Measurements from ENCODE around the gene CD40.

CD40 gene

DNA sequence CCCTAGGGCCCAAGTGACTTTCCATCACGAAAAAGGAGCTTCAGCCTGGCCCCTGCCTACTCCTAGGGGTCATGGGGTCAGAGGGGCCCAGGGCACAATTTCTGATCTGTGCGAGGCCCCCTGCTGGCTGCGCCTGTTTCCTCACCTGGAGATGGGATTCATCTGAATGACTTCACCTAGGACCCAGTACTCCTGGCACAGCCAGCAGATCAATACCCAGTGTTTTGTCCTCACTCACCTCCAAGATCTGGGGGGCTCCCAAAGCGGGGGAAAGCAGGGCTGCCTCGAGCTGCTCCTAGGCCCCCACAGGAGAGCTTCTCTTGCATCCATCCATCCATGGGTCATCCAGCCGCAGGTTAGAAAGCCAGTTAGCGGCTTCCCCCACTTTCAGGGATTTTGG, 33.8 kb downstream of the CD40 start:
- no peak for DNase-seq

DNA sequence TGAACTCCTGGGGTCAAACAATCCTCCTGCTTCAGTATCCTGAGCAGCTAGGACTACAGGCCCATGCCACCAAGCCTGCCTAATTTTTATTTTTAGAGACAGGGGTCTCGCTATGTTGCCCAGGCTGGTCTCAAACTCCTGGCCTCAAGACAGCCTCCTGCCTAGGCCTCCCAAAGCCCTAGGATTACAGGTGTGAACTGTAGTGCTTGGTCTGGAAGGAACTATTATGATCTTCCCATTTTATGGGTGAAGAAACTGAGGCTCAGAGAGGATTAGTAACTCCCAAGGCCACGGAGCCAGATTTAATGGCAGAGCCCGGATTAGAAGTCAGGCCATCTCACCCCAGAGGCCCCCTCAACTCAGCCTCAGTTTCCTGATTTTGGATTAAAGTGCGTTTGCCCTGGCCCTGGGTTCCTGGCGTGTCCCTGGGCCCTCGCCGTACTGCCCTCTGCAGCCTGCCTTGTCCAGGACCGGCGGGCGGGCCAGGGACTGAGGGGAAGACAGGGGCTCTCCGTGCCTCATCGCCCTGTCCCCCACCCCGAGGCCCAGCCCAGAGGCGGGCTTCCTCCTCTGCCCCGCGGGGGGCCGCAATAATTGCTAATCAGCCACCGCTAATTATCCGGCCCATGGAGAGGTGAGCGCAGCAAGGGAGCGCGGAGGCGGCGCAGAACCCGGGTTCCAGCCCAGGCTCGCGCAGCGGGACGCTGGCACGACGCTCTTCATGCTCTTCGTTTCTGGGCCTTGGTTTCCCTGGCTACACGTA, 34.9 kb downstream of the CD40 start:
- DNase-seq = no peak

DNA sequence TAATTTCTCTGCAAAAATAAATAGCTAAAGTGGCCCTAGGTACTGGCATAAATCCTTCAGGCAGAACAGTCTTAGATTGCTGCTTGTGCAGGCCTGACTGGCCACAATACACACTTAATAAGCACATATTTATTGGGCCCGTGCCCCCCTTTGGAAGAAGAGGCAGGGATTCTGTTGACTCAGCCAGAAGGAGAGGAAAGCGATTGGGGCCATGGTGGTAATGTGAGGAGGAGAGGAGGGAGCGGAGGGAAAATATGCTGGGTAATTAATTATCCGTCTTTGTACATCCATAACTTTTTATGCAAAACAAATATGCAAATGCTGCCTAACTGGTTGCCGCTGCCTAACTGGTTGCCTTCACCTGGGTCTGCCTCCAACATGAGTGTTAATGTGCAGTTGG, 36.2 kb downstream of the CD40 start:
- DNase-seq = no peak

DNA sequence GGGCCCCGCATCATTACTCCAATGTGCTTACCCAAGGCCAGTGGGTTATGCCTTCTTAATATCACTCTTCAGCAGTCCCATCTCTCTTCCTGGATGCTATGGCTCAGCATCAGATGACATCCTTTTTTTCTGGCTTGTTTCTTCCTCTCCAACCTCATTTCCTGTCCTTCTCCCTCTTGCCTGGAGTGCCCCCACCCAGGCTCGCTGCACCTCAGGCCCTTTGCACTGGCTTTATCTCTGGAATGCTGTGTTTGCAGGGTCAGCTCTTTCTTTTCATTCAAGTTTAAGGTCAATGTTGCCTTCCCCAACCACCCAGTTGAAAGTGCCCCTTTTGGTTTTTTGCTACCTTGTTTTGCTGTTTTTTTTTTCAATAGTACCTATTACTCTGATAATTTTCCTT, 36.7 kb downstream of the CD40 start:
- DNase-seq = no peak

DNA sequence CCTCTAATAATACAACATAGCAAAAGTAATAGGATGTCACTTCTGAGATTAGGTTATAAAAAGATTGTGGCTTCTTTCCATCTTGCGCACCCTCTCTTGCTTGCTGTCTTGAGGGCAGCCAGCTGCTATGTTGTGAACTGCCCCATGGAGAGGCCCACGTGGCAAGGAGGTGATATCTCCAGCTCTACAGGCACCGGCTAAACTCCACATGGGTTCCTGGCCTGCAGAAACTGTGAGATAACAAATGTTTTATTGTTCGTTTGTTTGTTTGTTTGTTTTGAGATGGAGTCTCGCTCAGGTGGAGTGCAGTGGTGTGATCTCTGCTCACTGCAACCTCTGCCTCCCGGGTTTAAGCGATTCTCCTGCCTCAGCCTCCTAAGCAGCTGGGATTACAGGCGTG, 38.0 kb downstream of the CD40 start:
- DNase-seq = no peak

DNA sequence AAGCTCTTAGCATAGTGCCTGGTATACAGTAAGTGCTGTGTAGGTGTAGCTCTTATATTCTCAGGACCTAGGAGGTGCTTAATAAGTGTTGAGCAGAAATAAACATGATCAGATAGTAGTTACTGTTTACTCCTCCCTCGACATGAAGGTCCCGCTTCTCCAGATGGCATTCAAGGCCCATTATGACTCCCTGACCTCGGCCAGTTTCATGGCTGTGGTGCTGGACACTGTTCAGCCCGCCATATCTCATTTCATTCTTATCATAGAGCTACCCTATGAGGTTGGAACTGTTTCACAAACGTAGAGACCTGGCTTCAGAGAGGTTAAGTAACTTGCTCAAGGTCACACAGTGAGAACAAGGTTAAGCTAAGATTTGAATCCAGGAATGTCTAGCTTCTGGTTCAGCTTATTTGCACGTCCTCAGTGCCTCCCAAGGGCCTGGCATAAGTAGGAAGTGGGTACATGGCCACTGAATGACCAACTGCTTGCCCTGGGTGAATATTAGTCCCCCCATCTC, 39.0 kb downstream of the CD40 start:
- no peak for DNase-seq

DNA sequence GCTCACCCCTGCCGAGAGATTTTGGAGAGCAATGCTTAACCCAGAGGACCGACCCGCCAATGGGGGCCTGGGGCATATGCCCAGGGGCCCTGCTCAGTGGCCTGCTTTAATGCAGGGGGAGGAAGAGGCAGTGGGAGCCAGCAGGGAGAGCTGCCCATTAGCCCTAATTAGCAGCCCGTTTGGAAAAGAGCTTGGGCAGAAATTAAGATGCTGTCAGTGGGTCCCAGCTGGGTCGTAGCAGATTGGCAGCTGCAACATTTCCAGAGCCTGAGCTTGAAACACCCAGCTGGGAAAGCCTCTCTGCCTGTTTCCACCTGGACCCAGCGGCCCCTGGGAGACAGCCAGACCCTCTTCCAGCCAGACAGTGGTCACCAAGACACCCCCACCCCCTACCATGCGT, 39.5 kb downstream of the CD40 start:
- no peak for DNase-seq

DNA sequence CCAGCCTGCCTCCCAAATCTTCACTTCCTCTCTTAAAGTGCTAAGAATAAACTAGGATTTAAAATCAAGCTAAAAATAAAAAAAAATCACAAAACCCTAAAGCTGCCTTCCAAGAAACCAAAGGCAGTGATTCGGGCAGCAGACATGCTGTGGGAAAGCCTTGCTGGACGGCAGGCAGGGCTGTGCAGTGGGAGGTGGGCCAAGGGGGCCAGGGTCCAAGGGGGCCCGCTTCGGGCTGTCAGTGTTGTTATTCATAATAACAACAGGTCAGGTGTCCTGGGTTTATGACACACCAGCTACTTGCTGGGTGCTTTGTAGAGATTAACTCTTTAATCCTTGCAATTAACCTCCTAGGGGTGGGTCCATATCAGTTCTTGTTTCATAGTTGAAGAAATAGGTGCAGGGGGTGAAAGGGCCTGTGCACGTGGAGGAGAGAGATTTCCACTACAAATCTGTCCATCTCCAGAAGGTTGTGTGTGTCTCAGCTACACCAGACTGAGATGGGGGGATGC, 40.4 kb downstream of the CD40 start:
- no peak for DNase-seq

DNA sequence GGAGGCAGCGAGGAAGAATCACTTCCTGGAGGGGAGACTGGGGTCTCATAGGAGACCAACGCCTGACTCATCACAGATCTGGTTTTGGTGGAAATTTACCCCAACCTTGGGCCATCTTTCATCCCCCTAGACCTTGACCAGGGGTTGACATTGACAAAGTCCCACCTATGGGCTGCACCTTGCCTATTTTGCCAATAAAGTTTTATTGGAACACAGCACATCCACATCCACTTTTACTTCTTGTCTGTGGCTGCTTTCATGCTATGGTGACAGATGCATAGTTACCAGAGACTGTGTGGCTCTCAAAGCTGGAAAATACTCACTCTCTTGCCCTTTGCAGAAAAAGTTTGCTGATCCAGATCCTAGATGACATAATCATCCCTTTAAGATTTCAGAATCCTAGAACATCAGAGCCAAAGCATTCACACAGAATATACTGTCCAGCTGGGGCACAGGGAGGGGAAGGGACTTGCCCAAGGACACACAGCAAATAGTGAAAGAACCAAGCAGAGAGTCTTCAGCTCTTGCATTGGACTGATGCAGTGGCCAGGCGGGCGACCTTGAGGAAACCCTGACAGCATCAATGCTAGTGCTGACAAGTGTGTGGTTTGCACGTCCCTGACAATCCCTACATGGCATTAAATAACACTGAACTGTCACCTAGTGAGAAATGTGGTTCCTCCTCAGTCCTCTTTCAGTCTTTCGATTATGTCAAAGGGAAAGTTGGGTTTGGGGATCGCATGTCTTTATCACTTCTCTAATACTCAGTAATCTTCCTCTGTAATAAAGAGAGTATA, 41.2 kb downstream of the CD40 start:
- no peak for DNase-seq

DNA sequence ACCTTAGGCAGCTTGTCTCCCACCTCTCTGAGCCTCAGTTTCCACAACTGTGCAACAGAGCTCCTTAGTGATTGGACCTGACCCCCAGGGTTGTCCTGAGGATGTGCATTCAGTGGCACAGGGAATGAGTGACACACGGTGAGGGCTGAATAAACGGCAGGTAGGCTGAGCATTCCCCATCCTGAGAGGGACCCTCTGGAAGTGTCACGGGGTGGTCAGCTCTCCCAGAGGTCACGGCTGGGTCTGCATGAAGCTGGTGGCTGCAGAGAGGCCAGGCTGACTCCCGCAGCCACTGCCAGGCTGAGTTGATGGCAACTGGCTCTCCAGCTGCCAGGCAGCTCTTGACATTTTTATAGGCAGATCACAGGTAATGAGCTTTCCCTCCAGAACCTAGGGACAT, 42.5 kb downstream of the CD40 start:
- no peak for DNase-seq

DNA sequence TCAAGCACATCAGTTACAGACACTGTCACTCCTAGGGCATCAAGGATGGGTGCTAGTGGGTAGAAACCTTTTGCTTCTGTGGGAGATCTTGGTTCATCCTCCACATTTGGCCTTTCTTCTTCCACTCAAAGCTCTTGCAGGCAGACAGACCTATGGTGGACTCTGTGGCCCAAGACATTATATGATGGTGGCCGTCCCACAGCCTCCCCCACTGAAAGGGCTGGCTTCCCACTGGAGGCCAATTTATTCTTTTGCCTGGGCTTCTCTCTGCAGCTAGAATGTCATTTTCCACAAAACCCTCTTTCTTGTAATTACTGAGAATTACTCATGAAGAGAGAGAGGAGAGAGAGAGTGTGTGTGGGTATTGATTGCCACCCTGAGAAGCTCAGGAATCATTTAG, 43.8 kb downstream of the CD40 start:
- DNase-seq = no peak

DNA sequence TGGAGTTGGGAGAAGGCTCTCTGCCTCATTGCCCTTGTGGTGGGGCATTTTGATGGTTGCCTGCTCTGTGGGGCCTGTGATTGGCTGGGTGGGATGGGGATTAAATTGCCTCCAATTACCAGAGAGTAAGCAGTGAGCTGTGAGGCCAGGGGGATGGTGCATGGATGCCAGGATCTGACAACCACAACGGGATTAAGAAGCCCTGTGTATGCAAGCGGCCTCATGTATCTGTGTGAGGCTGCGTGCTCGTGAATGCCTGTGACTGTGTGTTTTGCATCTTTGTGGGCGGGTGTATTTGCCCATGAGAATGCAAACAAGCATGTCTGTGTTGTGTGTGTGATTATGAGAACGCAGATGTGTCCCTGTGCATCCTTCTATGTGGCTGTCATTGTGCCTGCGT, 46.1 kb downstream of the CD40 start:
- no peak for DNase-seq

DNA sequence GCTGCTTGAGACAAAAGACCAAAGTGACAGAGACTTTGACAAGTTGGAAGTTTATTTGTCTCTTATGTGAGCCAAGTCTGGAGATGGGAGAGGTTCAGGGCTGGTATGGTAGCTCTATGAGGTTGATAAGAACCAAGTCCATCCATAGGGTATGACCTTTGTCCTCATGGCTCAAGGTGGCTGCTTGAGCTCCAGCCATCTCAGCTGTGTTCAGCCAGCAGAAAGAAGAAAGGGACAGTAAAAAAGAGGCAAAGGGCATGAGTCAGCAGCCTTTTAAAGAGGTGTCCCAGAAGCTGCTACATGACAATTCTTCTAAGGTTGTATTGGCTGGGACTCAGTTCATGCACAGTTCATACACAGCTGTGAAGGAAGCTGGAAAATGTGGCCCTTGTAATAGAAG, 49.0 kb downstream of the CD40 start:
- no peak for DNase-seq

DNA sequence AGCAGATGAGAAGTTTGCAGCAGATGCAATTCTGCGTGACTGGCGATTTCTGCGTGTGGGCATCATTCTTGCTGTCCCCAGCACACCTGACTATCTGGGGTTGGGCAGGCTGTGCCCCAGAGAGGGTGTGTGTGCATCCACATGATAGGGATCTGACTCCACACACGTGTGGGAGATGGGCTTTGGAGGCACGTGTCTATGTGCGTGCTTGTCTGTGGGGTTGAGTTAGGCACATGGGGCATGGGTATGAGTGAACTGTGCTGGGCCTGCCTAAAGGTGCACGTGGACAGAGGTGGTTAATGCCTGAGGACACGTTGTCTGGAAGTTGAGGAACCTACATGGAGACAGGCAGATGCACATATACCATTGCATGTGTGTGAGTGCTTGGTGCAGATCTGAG, 50.3 kb downstream of the CD40 start:
- DNase-seq = no peak

DNA sequence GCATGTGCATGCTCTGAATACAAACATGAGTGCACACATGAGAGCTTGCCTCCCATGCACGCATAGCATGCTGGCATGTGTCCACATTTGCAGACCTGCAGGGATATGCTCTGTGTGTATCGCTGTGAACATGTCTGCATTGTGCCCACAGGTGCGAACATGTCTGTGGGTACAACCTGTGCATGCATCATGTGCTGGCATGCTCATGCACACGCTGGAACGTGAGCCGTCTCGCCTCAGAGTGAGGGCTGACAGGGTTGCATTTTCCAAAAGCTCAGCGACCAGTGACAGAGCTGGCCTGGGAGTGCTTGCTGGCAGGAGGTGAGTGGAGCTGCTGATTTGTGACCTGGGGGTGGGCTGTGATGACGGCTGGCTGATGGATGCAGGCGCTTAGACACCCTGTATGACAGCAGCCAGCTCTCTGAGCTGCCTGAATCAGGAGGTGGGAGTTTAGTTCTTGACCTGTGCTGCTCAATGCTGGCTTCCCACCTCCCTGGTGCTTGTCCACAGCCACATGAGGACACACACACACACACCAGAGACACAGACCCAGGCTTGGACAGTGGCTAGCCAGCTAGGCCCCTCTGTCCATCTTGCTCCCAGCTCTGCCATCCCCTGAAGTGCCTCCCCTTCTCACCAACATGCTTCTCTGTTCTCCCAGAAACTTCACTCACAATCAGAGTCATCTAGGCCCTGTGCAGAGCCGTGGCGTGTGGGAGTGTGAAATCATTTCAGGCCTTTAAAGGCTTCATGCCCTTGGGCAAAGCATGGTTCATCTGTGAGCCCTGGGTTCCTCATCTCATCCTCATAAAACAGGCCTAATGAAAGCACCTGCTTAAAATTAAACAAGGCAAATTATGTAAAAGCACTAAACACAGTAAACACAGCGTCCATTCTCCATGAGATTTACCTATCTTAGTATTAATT, 51.4 kb downstream of the CD40 start:
- DNase-seq = peak in 1 of 2 experiments; percentile 11

DNA sequence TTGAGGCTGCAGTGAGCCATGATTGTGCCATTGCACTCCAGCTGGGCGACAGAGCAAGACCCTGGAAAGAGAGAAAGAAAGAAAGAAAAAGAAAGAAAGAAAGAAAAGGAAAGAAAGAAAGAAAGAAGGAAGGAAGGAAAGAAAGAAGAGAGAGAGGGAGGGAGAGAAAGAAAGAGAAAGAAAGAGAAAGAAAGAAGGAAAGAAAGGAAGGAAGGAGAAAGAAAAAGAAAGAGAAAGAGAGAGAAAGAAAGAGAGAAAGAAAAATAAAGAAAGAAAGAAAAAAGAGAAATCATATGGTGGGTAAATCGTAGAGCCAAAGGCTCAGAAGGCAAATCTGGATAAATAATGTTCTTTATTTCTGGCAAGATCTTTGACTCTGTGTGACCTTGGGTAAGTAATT, 53.4 kb downstream of the CD40 start:
- DNase-seq = no peak

DNA sequence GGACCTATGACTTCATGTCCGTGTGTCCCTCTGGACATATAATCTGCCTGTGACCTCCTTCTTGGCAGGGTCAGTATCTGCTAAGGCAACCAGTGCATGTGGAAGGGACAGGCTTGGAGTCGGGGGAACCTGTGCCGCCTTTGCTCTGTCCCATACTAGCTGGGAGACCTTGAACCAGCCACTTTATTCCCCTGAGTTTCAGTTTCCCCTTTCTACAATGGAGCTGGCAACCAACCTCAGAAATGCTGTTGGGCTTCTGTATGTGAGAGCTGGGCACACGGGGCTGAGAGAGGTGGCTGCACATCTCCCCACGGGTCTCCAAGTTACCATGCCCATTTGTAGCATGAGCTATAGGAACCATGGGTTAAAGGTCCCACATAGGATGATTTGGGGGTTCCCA, 53.8 kb downstream of the CD40 start:
- no peak for DNase-seq

DNA sequence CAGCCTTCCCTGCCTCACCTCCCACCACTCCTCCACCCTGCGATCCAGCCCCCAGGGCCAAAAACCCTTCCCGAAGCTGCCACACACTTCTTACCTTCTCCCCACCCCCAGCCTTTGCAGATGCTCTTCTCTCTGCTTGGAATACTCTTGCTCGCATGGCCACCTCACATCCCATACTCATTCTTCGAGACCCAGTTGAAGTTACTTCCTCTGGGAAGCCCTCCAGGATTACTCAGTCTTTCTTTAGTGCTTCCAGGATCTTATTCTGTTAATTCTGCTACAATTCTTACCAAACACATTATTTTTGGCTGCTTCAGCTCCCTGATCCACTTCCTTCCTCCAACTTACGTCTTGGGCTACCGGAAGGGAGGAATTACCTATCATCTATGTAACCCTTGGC, 54.3 kb downstream of the CD40 start:
- no peak for DNase-seq

DNA sequence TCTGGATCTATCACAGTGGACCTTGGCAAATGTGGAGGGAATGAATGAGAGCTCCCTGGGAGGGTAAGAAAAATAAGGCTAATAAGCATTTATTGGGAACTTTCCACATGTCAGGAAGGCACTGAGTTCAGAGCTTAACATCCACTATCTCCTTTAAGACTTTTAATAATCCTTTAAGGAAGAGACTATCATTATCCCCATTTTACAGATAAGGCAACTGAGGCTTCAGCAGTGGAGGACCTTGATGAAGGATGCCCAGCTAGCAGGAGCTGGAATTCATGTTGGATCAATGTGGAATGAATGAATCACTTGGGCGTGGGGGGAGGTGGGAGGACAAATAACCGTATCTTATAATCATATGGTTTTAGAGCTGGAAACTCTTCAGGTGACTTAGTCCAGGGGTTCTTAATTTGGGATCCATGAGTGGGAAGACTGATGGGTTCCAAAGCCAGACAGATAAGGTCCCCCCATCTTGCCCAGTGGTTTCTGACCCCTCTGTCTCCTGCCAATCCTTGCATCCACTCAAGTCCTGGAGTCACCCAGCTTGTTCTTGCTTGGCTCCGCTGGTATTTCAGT, 54.9 kb downstream of the CD40 start:
- DNase-seq = no peak

DNA sequence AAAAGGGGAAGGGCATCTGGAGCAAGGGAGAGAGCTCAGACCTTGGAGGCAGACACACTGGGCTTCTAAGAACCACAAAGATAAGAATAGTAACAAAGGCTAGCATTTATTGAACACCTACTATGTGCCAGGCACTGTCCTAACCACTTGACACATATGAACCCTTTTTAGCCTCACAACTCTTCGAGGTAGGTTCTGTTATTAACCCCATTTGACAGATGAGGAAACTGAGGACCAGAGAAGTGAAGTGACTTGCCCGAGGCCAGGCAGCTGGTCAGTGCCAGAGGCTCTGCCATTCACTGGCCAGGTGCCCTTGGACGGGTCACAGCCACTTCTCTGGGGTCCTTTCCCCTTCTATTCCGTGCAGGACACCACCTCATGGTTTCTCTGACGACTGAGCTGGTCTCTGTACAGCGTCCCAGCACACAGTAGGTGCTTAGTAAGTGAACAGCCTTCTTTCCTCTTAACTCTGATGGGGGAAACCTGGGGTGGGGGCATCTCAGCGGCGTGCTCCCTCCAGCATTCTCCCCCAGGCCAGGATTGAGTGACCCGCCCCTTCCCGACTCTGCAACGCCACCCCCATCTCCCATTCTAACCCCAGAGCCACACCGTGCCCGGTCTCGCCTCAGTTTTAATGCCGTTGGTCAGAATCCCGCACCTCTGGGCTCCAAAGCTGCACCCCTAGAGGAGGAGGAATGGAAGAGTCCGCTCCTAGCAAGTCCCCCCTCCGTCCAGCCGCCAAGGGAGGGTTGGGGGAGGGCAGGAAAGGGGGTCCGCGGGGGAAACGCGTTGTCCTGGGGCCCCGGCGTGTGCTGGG, 55.7 kb downstream of the CD40 start:
- DNase-seq = no peak

DNA sequence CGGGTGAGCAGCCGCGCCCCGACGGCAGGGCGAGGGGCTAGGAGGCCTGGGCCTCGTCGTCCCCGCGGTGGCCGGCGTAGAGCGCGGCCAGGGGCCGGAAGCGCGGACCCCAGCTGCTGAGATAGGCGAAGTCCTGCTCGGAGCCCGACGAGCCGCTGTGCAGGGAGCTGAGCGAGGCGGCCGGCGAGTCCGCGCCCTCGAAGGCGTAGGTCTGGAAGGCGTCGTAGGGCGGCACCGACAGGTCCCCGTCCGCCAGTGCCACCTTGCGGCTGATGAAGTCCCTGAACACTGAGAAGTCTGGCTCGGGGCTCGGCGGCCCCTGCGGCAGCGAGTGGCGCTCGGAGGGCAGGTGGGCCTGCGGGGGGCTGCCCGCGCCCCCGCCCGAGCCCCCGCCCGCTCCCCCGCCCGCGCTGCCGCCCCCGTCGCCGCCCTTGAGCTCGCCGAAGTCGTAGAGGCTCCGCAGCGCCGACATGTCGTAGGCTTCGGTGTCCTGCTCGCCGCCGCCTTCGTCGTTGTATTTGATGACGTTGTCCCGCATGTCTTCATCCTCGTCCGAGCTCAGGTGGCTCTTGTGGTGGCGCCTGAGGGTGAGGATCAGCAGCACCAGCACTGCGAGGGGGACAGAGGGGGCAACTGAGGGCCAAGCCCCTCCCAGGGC, 56.5 kb downstream of the CD40 start:
- DNase-seq = peak; percentile 17 to 41

Measured in NCI-H2081 (cell line).